Measurements from ENCODE around the gene ELK4. TPM values are rescaled to one million over a fixed set of nuclear protein-coding genes. Genes with fewer than 3 reads are reported as not detected.

Gene ELK4
- total RNA-seq = 13.3 TPM

DNA sequence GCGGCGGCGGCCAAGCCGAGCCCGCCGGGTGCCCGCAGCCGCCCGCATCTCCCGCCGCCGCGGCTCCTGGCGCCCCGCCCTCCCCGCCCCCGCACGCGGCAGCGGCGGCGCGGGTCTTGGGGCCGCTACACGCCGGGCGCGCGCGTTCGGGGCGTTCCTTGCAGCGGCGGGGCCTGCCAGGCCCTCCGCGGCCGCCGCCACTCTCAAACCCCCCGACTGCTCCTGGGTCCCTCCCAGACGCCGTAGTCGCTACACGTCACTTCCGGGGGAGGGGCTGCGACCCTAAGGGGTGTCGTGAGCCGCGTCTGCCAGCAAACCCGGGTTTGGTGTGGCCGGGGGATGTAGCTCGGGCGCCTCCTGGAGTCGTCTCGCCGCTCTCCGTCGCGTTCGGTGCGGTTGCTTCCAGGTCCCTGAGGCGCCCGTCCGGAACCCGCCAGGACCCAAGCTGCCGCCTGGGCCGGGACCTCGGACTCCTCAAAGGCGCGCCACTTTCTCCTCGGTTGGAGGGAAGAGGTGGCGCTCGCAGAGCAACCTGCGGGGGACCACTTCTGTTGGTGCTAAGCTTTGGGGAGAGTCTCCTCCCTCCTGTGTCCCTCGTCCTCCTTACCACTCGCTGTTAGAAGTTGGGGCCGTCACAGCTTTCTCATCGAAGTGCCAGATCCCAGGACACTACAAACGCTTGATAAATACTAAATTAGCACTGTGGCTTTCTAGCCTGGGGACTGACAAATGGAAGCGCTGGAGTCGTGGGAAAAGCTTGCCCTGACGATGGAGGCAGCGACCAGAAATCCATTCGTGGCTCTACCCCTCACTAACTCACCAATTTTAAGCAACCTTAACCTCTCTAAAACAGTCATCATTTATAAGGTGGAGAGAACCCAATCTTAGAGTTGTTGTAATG lies at the start of gene ELK4:
Gene ELK4 (minus strand): TSS at position 244 of the 901 bp plus-strand sequence. CDS start 8,129 bp downstream, outside the sequence.
- peak; percentile 97 for DNase-seq

DNA sequence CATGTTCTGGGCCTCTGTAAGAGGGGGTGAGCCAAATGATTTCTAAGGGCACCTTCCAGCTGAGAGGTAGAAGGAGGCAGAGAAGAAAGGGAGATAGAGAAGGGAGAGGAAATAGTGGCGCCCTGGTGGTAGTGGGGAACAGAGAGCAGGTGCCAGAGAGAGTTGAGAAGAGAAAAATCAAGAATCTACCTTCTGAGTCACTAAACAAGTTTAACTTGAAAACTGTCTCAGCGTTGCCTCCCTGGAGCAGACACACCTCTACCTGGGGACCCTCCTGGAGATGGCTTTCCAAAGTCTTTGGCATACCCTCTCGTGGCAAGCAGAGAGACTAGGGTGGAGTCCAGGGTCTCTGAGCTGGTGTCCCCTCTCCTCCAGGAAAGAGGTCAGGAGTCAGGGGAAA lies 49.6 kb upstream of the ELK4 start:
- no peak for DNase-seq

GRCh38 chr1:205680073-205680851 lies 48.5 kb upstream of the ELK4 start, which contains the start of gene SLC45A3:
TSS of gene SLC45A3 (minus strand) at chr1:205680509. CDS start at chr1:205664656, 15,853 bp downstream.
- DNase-seq = no peak

DNA sequence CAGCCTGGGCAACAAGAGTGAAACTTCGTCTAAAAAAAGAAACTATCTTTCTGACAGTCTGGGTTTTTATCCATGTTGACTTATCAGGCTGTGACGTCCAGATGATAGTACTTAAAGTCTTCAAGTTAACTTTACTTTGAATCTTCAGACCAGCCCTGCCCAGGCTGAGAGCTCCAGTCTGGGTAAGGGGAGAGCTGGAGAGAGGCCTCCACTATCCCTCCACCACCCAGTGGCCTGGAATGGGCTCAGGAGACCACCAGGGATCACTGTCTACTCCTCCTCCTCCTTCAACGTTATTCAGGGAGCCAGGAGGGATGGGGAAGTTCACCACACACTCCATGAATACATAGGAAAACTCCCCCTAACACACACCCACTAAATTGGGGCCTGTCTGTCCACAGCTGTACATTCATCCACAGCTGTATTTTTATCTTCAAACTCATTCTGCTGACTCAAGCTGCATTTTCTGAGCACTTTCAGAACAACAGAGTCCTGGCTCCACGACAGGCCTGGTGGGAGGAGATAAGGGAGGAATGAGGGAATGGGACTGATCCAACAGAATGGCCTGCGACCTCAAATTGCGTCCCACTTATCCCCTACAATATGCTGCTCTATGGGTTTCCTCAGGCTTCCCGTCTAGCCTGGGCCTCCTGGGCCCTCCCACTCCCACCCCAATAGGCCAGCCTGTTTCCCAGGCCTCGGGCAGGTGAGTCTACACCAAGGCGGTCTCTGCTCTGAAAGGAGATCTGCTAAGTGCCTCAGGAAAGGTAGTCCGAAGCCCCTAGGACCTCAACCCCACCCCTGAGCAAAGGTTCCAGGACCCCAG lies 46.7 kb upstream of the ELK4 start:
- DNase-seq = no peak

DNA sequence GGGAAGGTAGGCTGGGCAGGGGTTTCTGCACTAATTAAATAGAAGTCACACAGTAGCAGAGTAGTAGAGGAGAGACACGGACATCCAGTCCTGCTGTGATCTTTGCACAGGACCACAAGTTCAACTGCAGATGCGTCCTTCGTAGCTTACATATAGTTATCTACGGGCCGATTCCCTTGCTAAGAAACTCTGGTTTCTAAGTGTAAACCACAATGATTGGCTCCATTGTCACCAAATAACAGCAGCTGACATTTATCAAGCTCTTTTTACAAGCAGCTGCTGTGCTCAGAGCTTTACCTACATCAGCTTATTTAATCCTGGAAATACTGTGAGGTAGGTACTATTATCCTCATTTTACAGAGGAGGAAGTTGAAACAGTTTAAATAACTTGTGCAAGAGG lies 45.4 kb upstream of the ELK4 start:
- DNase-seq = no peak

DNA sequence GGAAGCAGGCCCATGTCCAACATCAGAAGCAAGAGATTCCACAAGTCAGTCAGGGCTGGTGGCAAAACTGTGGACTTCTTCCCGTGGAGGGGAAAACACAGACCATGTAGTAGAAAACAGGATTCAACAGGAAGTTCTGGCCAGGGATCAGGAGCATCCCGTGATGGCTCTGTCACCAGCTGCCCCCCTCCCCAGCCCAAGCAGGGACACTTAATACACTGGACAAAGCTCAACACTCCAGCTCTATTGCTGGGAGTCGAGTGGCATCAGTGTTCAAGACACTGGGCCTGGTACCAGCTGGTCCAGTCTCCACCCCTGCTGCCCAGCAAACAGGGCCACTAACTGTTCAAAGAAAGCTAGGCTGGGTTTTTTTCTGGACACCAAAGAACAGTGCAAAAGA lies 44.8 kb upstream of the ELK4 start:
- DNase-seq = peak; percentile 69

GRCh38 chr1:205676002-205676401 lies 44.2 kb upstream of the ELK4 start:
- DNase-seq = no peak

DNA sequence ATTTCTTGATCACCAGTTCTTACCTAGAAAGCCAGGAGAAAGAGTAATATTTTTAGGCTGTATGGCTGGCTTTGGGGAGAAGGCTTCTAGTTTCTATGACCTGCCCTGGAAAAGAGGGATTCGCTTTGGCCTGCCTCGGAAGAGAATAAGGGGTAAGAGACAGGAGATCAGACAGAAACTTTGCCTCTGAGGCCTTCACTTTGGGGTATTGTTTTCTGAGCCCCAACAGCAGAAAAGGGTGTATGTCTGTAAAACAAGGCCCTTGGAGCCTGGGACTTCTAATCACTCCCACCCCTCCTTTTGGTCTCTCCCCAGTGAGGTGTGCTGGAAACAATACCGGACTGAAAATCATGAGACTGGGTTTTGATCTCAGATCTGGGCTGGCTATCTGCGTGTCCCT lies 43.4 kb upstream of the ELK4 start:
- DNase-seq = no peak

DNA sequence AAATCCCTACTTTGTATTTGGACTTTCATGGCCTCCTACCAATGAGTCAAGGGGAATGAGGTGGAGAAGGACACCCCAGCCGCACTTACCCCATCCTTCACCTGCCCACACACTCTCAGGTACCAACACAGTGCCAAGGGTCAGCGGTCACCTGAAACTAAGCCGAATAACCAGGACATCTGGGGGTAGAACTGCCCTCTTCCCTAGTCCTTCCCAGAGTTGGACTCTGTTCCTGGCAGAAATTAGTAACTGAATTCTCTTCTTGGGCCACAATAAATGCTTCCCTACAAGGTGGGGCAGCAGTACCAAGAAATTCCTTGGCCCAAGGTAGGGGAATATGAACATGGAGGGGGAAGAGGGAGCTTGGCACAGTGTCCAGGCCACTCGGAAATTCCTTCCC lies 41.2 kb upstream of the ELK4 start:
- no peak for DNase-seq

DNA sequence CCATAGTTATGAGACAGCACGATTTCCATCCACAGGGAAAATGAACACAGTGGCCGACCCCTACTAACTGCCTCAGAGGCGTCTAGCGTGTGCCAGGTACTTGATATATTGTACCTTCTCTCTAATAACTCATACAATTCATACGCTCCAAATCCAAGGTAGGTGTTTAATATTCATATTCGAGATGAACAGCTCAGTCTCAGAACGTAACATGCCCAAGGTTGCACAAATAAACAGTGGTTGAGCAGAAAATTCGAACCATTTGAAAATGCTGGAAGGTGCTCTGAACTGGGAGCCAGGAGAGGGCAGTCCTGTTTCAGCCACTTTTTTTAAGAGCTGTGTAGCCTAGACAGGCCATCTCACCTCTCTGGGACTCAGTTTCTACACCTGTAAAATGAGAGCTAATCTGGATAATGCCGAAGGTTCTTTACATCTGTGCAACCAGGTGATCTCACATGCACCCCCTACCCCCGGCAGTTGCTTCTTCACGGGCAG lies 40.6 kb upstream of the ELK4 start:
- no peak for DNase-seq

DNA sequence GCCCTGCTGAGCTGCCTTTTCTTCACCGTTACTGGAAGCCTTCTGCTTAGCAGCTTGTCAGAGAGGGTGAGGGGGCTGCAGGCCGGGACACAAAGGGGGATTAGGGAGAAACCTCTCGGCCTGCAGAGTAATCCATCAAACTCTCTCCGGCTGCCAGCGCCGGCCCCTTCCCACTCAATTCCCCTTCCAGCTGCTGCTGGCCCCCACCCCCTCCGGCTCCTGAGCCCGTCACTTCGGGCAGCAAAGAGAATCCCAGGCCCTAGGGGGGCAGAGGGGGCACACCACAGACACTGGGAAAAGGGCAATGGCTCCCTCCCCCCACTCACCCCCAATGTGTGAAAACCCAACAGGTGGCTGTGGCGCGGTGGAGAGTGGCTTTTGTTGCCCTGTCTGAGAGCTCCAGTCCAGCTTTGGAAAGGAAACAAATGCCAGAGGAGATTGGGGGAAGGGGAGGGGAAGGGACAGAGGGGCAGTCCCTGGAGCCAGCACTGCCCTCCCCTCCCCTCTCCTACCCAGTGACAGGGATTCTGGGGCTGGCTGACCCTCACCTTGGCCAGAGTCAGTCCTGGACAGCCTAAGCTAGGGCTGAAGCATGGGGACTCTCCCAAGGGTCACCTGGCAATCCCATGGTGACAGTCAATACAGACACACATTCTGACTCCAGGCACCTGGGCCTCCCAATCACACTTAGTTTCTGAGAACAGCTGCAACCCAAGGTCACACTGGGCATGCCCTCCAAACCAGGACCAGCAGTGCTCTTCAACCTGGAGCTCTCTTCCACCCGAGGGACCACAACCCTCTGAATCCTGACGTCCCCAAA lies 39.0 kb upstream of the ELK4 start:
- DNase-seq = no peak

- no peak for DNase-seq
Measured at GRCh38 chr1:205670150-205670446, 38.3 kb upstream of the ELK4 start.

- DNase-seq = no peak
Measured at GRCh38 chr1:205669341-205670149, 37.7 kb upstream of the ELK4 start.

DNA sequence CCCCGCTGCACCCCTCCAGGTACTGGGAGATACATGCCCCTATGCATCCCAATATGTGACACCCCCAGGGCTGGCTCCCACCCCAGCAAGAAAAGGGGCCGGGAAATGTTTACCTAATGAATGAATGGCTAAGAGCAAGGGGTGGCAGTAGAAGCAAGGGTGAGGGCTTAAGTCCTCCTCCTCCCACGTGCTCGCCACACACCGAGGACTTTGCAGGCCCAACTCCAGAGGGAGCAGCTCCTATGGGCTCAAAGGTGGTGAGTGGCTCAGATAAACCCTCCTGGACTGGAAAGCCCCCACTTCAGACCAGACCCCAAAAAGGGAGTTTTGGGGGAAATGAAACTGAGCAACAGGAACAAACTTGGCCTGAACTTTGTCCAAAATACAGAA lies 37.1 kb upstream of the ELK4 start:
- no peak for DNase-seq

GRCh38 chr1:205667909-205668643 lies 36.3 kb upstream of the ELK4 start:
- DNase-seq = no peak

DNA sequence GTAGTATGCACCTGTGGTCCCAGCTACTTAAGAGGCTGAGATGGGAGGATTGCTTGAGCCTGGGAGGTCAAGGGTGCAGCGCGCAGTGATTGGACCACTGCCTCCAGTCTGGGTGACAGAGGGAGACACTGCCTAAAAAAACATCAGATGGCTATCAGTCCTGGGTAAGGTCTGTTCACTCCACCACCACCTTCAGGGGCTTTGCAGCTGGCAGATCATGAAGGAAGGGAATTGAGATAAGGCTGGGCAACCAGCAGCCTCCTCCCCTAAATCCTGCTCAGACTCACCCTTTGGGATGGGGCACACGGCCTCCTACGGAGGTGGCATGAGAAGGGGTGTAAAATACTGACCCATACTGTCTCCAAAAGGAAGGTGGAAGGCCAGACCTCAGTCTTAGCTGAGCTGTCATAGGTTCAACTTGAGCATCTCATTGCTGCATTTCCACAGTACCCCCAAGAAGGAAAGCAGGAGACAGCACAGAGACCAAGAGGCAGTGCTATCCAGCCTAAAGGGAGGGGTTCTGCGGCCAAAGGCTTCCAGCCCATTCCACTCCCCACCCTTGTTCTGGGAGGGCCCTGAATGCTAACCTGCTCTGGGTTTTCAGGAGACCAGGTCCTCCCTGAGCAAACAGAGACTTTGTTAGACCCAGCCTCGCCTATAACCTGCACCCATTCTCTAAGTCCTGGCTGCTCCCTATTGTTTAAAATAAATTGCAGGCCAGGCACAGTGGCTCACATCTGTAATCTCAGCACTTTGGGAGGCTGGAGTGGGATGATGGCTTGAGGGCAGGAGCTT lies 34.8 kb upstream of the ELK4 start:
- no peak for DNase-seq

DNA sequence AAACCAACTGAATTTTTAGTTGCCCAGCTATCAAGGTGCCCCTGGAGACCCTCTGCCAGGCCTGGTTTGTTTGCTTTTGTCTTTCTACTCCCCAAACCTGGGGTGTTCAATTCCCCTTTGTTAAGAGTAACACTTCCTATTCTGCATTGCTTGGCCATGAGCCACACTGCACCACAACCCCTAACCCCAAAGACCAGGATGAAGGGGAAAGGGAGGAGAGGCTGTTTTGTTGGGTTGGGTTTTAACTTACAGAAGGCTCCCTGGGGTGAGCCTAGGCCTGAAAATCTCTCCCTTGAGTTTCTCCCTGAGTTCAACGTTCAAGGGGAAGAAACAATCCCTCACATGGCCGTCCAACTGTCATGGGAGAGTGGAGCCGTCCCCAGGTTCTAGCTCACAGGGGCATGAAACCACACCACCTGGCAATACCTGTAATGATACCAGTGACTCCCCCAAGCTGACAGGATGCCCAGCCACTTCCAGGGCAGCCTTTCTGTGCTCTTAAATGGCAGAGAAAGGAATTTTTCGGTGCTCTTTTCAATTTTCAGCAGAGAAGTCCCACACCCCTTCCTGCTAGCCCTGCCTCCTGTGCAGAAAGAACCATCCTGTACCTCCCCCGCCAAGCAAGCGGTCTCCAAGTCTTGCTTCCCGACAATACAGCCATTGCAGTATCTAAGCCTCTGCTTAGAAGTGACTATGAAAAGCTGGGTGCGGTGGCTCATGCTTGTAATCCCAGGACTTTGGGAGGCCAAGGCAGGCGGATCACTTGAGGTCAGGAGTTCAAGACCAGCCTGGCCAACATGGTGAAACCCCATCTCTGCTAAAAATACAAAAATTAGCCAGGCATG lies 33.6 kb upstream of the ELK4 start:
- no peak for DNase-seq

DNA sequence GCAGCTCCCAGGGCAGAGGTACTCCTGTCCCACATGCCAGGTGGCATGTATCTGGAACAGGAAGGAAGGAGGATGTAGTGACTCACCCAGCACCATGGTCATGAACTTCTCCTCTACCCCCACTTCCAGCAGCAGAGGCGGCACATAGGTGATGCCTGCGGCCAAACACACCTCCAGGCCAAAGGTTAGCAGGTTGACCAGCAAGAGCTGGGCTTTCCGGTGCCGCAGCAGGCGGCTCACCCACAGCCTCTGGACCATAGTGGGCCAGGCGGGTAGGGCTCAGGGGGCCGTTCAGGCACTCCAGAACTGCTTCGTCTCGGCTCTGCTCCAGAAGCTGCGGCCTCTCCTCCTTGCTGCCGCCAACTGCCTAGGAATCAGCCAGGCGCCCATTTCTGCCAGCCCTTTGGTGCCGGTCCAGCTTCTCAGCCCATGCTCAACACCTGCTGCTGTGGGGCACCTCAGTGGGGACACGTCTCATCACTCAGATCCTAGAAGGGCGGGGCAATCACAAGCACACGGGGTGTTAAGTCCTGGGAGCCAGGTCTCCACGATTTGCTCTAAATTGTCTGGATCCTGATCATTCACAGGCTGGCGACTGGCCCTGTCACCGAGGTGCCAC lies 32.7 kb upstream of the ELK4 start:
- DNase-seq = no peak
